T-helper 1 cell treated with Interleukin-12 subunit alpha and Interleukin-12 subunit beta and Interleukin-4 antibody, amounts not matched to agents 30 ng/mL and 1 ng/mL, for 36 hours (primary cell): Measurements from ENCODE around the gene FAM210A. TPM values are rescaled to one million over a fixed set of nuclear protein-coding genes. Genes with fewer than 3 reads are reported as not detected.

Source experiments
- intact Hi-C: fragments of 100-400 bp; cut with micrococcal nuclease; formaldehyde crosslinking; loops from one replicate; pipeline ENCODE4 v1.15.1; 2024
- total RNA-seq: library from RNA; stranded (reverse); gene quantifications from 2 replicates; pipeline ENCODE4 v1.2.3, GENCODE V29; 2022

The FAM210A gene
- total RNA-seq, 1 donor from 2014 or later: 21.7 TPM

DNA sequence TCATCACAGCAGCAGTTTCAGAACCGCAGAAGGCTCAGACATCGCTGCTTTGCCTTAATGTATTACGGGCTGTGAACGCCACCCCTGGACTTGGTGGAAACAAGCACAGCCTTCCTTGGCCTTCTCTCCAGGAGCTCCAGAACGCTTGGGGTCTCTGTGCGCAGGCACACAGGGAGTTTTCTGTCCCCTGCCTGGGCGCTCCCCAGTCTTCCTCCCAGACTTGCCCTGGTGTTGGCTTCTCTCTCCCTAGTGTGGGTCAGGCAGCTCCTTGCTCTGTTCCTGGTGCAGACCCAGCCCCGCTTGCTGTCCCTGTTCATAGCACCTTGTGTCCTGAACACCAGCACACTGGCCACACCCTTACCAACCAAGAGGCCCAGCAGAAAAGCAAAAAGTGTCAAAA is 103.6 kb downstream of the FAM210A start:
- intact Hi-C loops: no loop called here

DNA sequence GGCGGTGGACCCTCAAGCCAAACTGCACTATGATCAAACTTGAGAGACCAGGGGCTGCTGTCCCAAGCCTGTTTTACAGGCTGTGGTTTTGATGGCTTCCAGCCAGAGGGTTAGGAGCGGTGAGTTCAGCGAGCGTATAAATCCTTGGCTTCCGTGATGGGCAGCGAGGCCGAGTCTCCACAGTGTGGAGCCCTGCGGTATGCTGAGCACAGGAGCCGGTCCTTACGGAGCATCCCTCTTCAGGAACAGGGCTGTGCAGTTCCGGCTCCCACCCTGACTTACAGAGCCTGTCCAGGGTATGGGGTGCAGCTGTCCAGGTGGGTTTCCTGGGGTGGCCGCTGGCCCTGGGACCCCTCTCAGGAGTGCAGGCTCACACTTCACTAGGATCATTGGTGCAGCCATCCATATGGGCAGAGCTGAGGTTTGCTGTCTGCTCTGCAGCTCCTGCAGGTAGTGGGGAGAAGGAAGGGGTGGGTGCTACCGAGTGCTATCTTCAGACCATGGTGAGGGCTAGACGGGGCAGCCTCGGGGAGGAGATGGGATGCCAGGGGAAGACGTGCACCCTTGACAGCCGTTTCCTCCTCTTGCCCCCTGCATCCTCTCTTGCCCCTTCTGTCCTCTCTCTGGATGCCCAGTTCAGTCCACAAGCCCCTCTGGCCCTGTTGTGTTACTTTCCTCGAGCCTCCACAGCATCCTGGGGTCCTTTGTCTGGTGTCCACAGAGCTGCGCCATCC is 104.3 kb downstream of the FAM210A start:
- intact Hi-C loops: no loop called here

DNA sequence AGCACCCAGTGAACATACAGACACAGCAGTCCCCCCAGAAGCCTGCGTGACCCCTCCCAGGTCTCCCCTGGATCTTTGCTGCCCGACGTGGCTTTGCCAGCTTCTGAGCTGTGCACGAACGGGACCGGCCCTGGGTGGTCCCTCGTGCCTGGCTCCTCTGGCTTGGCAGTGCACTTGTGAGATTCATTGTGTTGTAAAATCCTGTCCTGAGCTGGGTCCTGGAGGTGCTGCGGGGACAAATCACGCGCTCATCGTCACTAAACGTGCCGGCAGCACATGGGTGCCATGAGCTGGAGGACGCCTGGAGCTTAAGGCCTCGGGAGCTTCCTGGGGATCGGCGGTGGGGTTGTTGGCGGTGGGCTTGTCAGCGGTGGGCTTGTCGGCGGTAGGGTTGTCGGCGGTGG is 104.9 kb downstream of the FAM210A start:
- intact Hi-C loops: no loop called here

DNA sequence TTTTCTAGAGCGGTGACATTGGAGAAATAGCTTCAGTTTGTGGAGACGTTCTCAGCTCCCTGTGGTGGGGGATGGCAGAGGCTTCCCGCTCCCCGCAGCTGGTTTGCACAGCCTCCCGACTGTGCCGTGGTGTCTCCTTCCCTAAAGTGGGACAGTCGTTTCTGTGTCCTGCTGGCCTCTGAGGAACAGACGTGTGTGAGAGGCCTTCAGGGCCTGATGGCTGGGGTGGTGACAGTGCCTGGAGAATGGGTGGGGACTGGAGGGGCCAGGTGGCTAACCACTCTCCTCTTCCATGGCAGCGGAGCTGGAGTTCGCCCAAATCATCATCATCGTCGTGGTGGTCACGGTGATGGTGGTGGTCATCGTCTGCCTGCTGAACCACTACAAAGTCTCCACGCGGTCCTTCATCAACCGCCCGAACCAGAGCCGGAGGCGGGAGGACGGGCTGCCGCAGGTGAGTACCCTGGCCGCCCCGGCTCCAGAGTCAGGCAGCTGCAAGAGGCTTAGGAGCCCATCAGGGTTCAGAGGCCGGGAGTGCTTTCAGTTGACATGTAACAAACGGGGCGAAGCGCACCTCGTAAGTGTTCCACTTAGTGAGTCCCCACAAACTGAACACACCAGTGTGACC is 105.4 kb downstream of the FAM210A start:
- intact Hi-C loops: no loop called here

DNA sequence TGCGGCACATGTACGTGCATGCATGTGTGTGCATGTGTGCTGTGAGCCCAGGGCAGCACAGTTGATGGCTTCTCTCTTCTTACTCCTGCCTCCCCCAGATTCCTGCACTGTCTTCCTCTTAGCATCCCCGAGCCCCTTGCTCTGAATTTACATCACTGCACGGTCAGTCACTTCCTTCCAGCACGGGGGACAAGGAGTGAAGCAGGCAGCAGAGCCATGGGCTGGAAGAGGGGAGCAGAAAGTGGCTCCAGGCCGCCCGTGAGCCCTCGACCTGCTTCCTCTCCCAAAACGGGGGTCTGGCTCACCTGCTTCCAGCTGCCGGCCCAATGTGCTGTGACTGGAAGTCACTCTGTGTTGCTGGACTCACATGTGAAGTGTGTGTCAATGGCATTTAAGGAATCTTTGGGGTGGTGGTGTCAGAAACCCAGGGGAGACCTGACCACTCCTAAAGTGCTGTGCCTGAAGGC is 106.1 kb downstream of the FAM210A start:
- intact Hi-C loops: no loop called here

DNA sequence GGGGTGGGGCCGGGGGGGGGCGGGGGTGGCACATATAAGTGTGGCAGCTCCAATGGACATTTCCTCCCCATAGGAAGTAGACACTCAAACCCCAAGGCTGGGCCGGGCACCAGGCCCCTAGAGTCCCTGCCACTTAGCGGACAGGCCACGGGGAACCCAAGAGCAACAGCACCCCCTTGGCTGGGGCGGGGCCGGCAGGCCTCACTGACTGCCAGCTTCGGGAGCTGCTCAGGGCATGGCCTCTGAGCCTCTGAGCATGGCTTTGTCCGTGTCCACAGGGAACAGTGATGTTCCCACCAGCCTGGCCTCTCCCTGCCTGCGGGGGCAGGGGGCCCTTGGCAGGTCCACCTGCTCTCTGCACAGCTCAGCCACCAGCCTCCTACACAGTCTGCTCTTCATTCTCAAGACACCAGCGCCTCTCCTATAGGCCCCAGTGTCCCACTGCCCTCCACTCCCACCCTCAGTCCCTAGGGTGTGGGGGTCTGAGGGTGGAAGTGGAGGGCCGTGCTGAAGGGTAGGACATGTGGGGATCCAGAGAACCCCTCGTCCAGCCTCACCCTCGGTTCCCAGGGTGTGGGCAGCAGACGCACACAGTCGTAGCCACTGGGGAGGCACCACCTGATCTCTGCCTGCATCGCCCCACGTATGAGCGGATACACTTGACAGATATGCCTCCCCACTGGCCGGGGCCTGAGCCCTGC is 106.7 kb downstream of the FAM210A start:
- intact Hi-C loops: no loop called here

DNA sequence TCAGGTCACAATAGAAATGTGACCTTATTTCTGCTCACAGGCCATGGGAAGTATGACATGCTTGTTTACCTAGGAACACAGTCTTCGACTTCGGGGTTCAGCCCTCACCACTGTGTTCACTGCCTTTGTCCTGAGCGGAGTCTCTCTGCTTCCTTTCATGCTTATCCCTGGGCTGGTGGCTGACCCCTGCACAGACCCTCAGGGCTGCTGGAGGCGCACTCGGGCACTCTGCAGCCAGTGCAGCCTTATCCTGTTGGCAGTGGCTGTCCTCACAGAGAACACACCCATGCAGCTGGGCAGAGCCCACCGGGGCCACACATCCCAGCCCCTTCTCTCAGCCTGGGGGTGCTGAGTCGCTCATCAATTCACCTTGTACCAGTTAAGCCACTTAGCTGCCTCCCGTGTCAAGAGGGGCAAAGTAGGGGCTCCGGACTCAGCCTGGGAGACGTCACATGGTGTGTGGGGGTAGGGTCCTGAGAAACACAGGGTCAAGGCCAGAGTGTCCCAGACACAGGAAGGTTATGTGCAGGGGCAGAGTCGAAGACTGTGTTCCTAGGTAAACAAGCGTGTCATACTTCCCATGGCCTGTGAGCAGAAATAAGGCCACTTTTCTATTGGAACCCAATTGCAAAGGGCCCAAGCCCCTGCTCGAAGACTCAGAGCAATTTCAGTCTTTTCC is 107.5 kb downstream of the FAM210A start:
- intact Hi-C loops: no loop called here

DNA sequence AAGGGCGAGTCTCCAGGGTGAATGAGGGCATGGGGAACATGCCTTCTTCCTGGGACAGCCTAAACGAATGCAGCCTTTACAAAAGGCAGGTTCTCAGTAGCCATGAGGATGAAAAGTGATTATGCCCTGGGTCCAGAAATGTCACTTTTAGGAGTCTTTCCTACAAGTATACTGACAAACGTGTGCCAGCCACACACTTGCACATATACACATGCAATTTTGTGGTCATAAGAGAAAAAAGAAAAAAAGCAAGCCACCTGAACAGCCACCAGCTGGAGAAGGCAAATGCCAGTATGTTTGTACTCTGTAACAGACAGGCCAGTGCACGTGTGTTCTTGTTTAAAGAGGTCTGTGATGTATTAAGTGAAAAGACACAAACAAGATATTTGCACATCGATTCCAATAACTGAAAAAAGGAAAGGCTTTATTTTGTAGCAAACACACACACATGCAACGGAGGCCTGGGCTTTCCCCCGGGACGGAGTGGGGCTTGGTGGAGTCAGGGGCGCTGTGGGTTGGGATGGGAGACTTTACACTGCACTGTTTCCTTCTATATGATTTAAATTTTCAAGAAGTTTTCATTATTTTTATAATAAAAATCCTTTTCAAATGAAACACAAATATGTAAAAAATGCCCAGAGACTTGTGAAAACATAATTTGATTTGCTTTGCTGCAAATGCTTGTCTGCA is 108.4 kb downstream of the FAM210A start:
- intact Hi-C loops: no loop called here

DNA sequence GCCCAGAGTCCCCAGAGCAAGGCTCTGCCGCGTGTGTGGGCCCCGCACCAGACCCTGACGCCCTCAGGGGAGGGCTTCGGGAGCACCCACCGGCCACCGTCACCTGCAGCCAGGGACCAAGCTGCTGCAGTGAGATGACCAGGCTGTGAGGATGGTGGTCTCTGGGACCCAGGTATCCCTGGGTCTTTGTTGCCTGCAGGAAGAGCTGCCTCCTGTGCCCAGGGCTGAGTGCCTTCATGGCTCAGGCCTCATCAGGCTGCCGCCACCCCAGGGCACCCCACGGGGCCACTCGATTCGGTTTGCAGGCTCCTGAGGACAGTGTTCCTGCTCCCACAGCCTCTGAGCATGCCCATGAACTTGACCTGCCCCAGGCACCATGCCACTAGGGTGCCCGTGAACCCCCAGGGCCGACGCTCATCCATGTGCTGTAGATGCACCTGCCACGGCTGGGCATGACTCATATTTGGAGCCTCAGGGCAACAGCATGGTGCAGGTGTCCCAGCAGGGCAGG is 109.8 kb downstream of the FAM210A start:
- intact Hi-C loops: no loop called here

DNA sequence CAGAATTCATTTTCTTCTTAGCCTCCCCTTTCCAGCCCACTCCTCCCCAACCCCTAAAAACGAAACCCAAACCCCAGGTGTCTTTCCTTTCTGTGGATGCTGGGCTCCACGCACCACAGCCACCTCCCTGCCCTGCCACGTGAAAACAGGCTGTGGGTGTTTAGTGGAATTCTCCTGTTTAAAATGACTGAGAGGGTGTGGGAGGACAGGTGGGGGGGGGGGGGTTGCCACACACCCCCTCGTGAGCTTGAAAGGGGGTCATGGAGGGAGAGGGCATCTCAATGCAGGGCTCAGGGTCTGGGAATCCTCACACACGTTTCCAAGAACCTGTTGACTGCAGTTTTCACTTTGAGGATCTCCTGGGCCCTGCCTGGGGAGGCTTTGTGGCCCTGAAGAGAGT is 110.3 kb downstream of the FAM210A start:
- intact Hi-C loops: no loop called here

DNA sequence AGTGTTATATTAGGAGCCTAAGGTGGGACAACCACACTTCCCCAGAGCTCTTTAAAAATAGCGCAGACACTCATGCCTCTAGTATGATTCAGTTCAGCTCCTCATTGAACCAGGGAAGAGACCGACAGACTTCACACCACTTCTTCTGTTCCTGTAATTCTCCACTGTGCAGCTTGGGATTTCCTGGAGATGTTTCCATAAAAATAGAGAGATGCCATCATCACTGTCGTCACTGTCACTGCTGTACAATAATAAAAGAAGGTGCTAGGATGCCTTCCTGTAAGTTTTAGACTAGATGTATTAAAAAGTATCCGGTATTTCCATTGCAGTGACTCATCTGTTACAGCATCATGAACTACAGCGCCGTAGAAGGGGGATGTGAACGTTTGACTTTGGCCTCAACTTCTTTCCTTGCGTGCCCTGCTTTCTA is 110.9 kb downstream of the FAM210A start:
- intact Hi-C loops: no loop called here

DNA sequence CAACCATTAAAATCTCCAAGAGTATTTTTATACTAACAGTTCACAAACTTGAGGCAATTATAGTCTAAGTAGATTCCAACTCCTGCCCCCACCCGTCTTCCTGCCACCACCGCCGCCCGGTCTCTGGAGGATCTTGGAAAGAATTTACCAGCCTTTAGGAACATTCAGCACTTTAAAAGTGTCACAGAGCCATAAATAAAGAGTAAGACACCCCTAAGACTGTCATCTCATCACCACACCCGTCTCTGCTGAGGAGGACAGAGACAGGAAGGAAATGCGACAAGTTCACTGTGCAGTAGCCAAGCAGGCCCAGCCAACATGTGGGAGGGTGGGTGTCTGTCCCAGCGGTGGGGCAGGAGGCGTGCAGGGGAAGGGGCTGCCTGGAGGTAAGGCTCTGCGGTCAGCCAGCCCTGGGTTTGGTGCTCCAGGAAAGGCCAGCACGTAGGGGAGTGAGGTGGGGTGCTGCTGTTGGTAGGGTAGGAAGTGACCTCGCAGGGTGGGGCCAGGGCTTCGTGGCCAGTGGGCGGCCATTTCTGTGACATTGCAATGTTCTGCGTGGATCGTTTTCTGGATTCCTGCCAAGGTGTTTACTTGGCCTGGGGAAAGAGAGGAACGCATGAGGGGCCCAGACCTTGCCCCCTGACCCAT is 111.6 kb downstream of the FAM210A start:
- intact Hi-C loops: loop anchor here (1.0 to 5.0 kb wide), 6 partner anchors 16 to 667 kb away; partner anchors contain the start of gene SEH1L

DNA sequence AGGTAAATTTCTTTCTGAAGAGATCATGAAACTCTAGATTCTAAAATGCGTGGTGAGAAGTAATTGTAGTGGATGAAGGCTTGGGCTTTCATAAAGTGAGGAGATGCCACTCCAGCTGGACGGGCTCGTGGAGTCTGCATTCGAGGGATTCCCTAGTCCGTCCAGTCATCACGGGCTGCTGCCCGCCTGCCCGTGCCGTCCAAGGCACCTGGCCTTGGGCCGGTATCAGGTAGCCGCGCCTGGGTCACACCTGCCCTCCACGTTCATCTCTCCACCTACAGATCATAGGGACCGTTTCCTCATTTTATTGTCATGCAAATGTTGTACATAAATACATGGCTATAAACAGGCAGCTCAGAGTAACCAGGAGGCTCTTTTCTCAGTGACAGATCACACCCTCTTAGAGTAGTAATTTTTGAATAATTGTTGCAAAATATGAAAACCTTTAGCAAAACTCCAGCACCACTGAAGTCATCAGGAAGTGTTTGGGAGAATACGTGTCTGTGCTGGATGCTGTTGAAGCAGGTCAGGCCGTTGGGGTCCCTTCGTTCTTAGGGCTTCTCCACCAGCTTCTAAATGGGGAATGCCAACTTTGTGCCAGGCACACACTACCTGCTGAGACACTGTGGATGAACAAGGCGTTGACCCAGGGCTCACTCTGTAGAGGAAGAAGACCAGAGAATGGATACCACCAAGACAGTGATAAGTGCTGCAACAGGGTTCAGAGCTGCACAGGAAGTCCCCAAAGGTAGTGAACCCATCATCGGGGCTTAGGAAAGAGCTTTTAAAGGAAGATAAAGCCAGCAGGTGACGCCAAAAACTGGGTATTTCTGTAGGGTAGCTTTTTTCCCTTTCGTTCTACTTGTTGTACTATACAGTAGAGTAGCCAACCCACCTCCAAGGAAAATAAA is 112.5 kb downstream of the FAM210A start:
- intact Hi-C loops: loop anchor here (1.0 to 5.0 kb wide), 7 partner anchors 16 to 667 kb away; partner anchors contain the start of gene SEH1L

Other genes with a start within 250 kb of the FAM210A start
- 35.5 and 38.4 TPM in 2 replicates for gene RNMT, start 115 bp upstream of the FAM210A start, total RNA-seq
- gene MC5R, start 97.6 kb upstream of the FAM210A start, total RNA-seq: 0.15 TPM in 1 of 2 replicates, not detected in the other
- gene MC2R, start 189.0 kb upstream of the FAM210A start, total RNA-seq: not detected in 2 replicates